Activated naive CD8-positive, alpha-beta T cell treated with anti-CD3 and anti-CD28 coated beads for 36 hours (primary cell): ENCODE results near the gene TEK. TPM values are rescaled to one million over a fixed set of nuclear protein-coding genes. Genes with fewer than 3 reads are reported as not detected.

Source experiments
- DNase-seq: peaks from one replicate; pipeline ENCODE4 v3.0.0; 2021
- H3K27ac Mint-ChIP-seq: one replicate; pipeline ENCODE4 v1.8.0; 2022; ENCODE audit warnings: mild to moderate bottlenecking, moderate library complexity, mixed read lengths
- H3K27me3 Mint-ChIP-seq: one replicate; pipeline ENCODE4 v1.8.0; 2022; ENCODE audit warnings: mild to moderate bottlenecking, mixed read lengths
- H3K36me3 Mint-ChIP-seq: one replicate; pipeline ENCODE4 v1.8.0; 2021; ENCODE audit warnings: mild to moderate bottlenecking, mixed read lengths
- H3K4me1 Mint-ChIP-seq: one replicate; pipeline ENCODE4 v1.8.0; 2021; ENCODE audit warnings: mixed read lengths
- H3K4me3 Mint-ChIP-seq: one replicate; pipeline ENCODE4 v1.8.0; 2022; ENCODE audit warnings: mild to moderate bottlenecking, moderate library complexity, mixed read lengths
- H3K9me3 Mint-ChIP-seq: one replicate; pipeline ENCODE4 v1.8.0; 2022; ENCODE audit warnings: mixed read lengths
- total RNA-seq, 2 experiments: library from RNA; stranded (reverse); gene quantifications; one replicate each; pipeline ENCODE4 v1.2.3, GENCODE V29; 2021

Gene TEK
- total RNA-seq, 2 experiments from 2014 or later = not detected

DNA sequence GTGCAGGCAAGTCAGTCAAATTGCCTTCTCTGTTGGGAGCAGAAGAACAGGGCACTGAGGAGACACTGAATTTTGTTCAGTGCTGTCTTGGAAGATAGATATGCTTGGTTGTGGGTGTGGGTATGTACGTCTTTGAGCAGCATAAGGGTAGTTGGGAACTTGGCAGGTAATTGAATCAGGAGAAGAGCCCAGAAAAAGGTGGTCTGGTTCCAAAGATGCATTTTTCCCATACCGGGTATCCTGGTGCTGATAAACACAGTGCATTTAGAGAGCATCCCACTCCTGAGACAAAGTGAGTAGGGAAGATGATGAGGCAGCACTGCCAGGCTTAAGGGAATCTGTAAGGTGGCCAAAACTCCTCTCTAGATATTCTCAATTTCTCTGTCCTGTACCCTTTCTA, 40.6 kb downstream of the TEK start:
- Mint-ChIP-seq H3K4me1 (no peaks in the 10 kb centered on the region), H3K4me3 (no peak overlapping the region), H3K9me3 (no peaks in the 10 kb centered on the region), H3K27ac (no peak overlapping the region), H3K27me3 (peaks cover 15% of the 10 kb centered on the region), H3K36me3 (no peaks in the 10 kb centered on the region)
- DNase-seq = no peak

- H3K27me3 Mint-ChIP-seq = peaks cover 22% of the 10 kb centered on the region
- H3K4me3 Mint-ChIP-seq = no peak overlapping the region
- H3K36me3 Mint-ChIP-seq = no peaks in the 10 kb centered on the region
- no peaks in the 10 kb centered on the region for H3K9me3 Mint-ChIP-seq
- DNase-seq = no peak
- no peaks in the 10 kb centered on the region for H3K4me1 Mint-ChIP-seq
- no peak overlapping the region for H3K27ac Mint-ChIP-seq
These were observed 41.9 kb downstream of the TEK start for GRCh38 chr9:27150746-27151406.

- no peaks in the 10 kb centered on the region for H3K9me3 Mint-ChIP-seq
- no peak overlapping the region for H3K27ac Mint-ChIP-seq
- DNase-seq = no peak
- H3K36me3 Mint-ChIP-seq = no peaks in the 10 kb centered on the region
- H3K27me3 Mint-ChIP-seq = peaks cover 22% of the 10 kb centered on the region
- no peaks in the 10 kb centered on the region for H3K4me1 Mint-ChIP-seq
- H3K4me3 Mint-ChIP-seq = no peak overlapping the region
These were observed 42.8 kb downstream of the TEK start for GRCh38 chr9:27151693-27152404.

DNA sequence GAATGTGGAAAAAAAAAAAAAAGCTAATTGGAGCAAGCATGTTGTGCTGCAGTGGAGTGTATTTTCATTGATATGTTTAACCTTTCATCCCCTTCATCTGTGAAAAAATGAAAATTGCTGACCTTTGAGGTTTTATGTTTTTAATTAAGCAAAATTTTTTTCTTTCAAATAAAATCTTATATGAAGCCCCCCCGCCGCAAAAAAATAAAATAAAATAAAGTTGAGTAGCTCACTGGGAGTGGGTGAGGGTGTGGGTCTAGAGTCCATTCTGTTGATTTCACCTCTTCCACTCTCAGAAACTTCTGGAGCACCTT, 43.3 kb downstream of the TEK start:
- H3K4me3 Mint-ChIP-seq = no peak overlapping the region
- no peaks in the 10 kb centered on the region for H3K36me3 Mint-ChIP-seq
- no peaks in the 10 kb centered on the region for H3K4me1 Mint-ChIP-seq
- H3K9me3 Mint-ChIP-seq = no peaks in the 10 kb centered on the region
- H3K27me3 Mint-ChIP-seq = peaks cover 18% of the 10 kb centered on the region
- no peak overlapping the region for H3K27ac Mint-ChIP-seq
- DNase-seq = no peak

- Mint-ChIP-seq H3K27ac (no peak overlapping the region), H3K4me3 (no peak overlapping the region), H3K27me3 (peaks cover 7% of the 10 kb centered on the region), H3K9me3 (no peaks in the 10 kb centered on the region), H3K36me3 (no peaks in the 10 kb centered on the region), H3K4me1 (no peaks in the 10 kb centered on the region)
- DNase-seq = no peak
These were observed 45.9 kb downstream of the TEK start for GRCh38 chr9:27154908-27155307.

GRCh38 chr9:27157097-27157496, 48.1 kb downstream of the TEK start:
- H3K4me1 Mint-ChIP-seq = no peaks in the 10 kb centered on the region
- H3K27ac Mint-ChIP-seq = no peak overlapping the region

DNA sequence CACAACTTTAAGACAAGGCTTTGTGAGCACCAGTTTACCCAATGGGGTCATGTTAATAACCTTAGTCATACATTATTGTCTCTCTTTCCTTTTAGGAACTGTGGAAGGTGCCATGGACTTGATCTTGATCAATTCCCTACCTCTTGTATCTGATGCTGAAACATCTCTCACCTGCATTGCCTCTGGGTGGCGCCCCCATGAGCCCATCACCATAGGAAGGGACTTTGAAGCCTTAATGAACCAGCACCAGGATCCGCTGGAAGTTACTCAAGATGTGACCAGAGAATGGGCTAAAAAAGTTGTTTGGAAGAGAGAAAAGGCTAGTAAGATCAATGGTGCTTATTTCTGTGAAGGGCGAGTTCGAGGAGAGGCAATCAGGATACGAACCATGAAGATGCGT, 48.7 kb downstream of the TEK start:
- H3K27me3 Mint-ChIP-seq = peaks cover 7% of the 10 kb centered on the region
- no peak for DNase-seq
- H3K27ac Mint-ChIP-seq = no peak overlapping the region
- H3K4me3 Mint-ChIP-seq = no peak overlapping the region
- no peaks in the 10 kb centered on the region for H3K4me1 Mint-ChIP-seq
- H3K9me3 Mint-ChIP-seq = no peaks in the 10 kb centered on the region
- H3K36me3 Mint-ChIP-seq = no peaks in the 10 kb centered on the region

More at GRCh38 chr9:27157097-27157496, 48.1 kb downstream of the TEK start:
- no peak for DNase-seq
- H3K27me3 Mint-ChIP-seq = peaks cover 7% of the 10 kb centered on the region
- no peaks in the 10 kb centered on the region for H3K9me3 Mint-ChIP-seq
- no peak overlapping the region for H3K4me3 Mint-ChIP-seq
- no peaks in the 10 kb centered on the region for H3K36me3 Mint-ChIP-seq

GRCh38 chr9:27160636-27161035, 51.6 kb downstream of the TEK start:
- H3K36me3 Mint-ChIP-seq = no peaks in the 10 kb centered on the region

DNA sequence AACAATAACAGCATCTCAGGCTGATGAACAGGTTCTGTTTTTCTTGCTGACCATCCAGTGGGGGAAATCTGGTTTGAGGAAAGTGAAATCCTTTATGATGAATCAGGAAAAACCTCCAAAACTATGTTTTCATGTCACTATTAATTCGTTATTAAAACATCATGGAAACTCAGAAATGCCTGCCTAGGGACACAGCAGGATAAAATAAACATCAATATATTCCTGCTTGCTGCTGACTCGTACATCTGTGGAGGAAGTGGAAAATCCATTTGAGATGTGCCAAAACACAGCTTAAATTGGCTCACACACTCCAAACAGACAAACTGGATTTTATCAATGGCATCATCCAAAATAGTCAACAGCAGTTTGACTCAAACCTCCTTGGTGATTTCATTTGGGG, 53.0 kb downstream of the TEK start:
- no peak for DNase-seq
- no peak overlapping the region for H3K4me3 Mint-ChIP-seq
- H3K27me3 Mint-ChIP-seq = no peaks in the 10 kb centered on the region
- H3K36me3 Mint-ChIP-seq = no peaks in the 10 kb centered on the region
- H3K9me3 Mint-ChIP-seq = no peaks in the 10 kb centered on the region
- H3K27ac Mint-ChIP-seq = no peak overlapping the region
- no peaks in the 10 kb centered on the region for H3K4me1 Mint-ChIP-seq

More at GRCh38 chr9:27160636-27161035, 51.6 kb downstream of the TEK start:
- Mint-ChIP-seq H3K9me3 (no peaks in the 10 kb centered on the region), H3K27ac (no peak overlapping the region), H3K4me1 (no peaks in the 10 kb centered on the region), H3K4me3 (no peak overlapping the region), H3K27me3 (no peaks in the 10 kb centered on the region)
- DNase-seq = no peak

- no peak for DNase-seq
- H3K4me1 Mint-ChIP-seq = no peaks in the 10 kb centered on the region
- H3K27me3 Mint-ChIP-seq = no peaks in the 10 kb centered on the region
- no peaks in the 10 kb centered on the region for H3K36me3 Mint-ChIP-seq
- H3K4me3 Mint-ChIP-seq = no peak overlapping the region
- no peak overlapping the region for H3K27ac Mint-ChIP-seq
- H3K9me3 Mint-ChIP-seq = peaks cover 5% of the 10 kb centered on the region
These were observed 56.0 kb downstream of the TEK start for GRCh38 chr9:27165068-27165467.

DNA sequence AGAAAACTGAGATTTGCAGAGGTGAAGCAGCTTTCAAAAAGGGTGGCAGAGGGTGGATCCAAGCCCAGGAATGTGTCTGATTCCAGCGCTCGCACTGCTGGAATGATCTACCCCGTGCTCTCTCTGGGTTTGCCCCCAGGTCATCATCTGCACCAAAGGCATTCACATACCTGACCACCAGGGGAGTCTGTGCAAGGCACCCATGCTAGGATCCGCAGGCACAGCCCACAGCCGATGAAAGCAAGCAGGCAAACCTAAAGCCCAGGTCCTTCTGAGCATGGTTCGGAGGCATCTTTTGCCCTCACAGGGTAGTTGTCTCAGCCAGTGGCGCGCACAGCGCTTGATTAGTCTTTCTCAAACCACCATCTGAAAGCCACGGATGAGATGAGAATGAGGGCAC, 56.6 kb downstream of the TEK start:
- Mint-ChIP-seq H3K4me1 (no peaks in the 10 kb centered on the region), H3K36me3 (no peaks in the 10 kb centered on the region), H3K9me3 (peaks cover 5% of the 10 kb centered on the region), H3K4me3 (no peak overlapping the region), H3K27ac (no peak overlapping the region), H3K27me3 (no peaks in the 10 kb centered on the region)
- DNase-seq = no peak

- no peak for DNase-seq
- Mint-ChIP-seq H3K4me3 (no peak overlapping the region), H3K36me3 (no peaks in the 10 kb centered on the region), H3K27me3 (no peaks in the 10 kb centered on the region), H3K9me3 (peaks cover 5% of the 10 kb centered on the region), H3K4me1 (no peaks in the 10 kb centered on the region), H3K27ac (no peak overlapping the region)
These were observed 59.5 kb downstream of the TEK start for GRCh38 chr9:27168496-27168895.

- Mint-ChIP-seq H3K4me3 (no peak overlapping the region), H3K9me3 (peaks cover 5% of the 10 kb centered on the region), H3K27ac (no peak overlapping the region), H3K27me3 (no peaks in the 10 kb centered on the region), H3K4me1 (no peaks in the 10 kb centered on the region), H3K36me3 (no peaks in the 10 kb centered on the region)
- no peak for DNase-seq
These were observed 59.9 kb downstream of the TEK start for GRCh38 chr9:27168951-27169350.

DNA sequence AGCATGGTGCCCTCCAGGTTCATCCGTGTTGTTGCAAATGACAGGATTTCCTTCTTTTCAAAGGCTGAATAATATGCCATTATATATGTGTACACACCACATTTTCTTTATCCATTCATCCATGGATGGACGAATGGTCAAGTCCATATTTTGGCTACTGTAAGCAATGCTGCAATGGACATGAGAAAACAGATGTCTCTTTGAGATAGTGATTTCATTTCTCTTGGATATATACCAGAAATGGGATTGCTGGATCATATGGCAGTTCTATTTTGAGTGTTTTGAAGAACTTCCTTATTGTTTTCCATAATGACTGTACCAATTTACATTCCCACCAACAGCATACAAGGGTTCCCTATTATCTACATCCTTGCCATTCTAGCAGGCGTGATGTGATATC, 67.9 kb downstream of the TEK start:
- Mint-ChIP-seq H3K27ac (no peak overlapping the region), H3K4me1 (no peaks in the 10 kb centered on the region), H3K36me3 (no peaks in the 10 kb centered on the region), H3K4me3 (no peak overlapping the region), H3K27me3 (no peaks in the 10 kb centered on the region), H3K9me3 (peaks cover 5% of the 10 kb centered on the region)
- DNase-seq = no peak

GRCh38 chr9:27179245-27179865, 70.3 kb downstream of the TEK start:
- Mint-ChIP-seq H3K4me3 (no peak overlapping the region), H3K27me3 (peaks cover 5% of the 10 kb centered on the region), H3K9me3 (peaks cover 5% of the 10 kb centered on the region), H3K4me1 (no peaks in the 10 kb centered on the region), H3K36me3 (no peaks in the 10 kb centered on the region), H3K27ac (no peak overlapping the region)
- no peak for DNase-seq

DNA sequence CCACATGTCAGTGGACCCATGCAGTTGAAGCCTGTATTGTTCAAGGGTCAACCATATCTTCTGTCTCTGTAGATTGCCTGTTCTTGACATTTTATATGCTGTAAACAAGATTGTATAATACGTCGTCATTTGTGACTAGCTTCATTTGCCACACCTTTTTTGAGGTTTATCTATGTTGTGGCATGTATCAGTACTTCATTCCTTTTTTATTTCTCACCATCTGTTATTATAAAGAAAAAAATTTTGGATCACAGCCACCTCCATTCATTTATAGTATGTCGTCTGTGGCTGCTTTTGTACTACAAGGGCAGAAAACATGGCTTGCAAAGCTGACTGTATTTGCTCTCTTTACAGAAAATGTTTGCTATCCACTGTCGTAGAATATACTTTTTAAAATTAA, 72.4 kb downstream of the TEK start:
- DNase-seq = no peak
- no peak overlapping the region for H3K27ac Mint-ChIP-seq
- no peak overlapping the region for H3K4me3 Mint-ChIP-seq
- H3K27me3 Mint-ChIP-seq = peaks cover 5% of the 10 kb centered on the region
- peaks cover 5% of the 10 kb centered on the region for H3K9me3 Mint-ChIP-seq
- H3K36me3 Mint-ChIP-seq = no peaks in the 10 kb centered on the region
- H3K4me1 Mint-ChIP-seq = no peaks in the 10 kb centered on the region
